Nephron progenitor cell (in vitro differentiated cells): ENCODE results near the gene RASA2.
A peak's percentile ranks its signal among the peaks of the same experiment; 100 is the strongest.

Source experiments
- DNase-seq: peaks from one replicate; pipeline ENCODE4 v3.0.0; 2021
- H3K27ac Mint-ChIP-seq: 2 replicates; pipeline ENCODE4 v1.8.0; 2021; ENCODE audit warnings: mild to moderate bottlenecking, moderate library complexity, mixed read lengths
- H3K27me3 Mint-ChIP-seq: 2 replicates; pipeline ENCODE4 v1.8.0; 2021; ENCODE audit warnings: mild to moderate bottlenecking, low read depth, mixed read lengths; ENCODE audit not compliant: poor library complexity
- H3K36me3 Mint-ChIP-seq: 2 replicates; pipeline ENCODE4 v1.8.0; 2021; ENCODE audit warnings: low read depth, mixed read lengths
- H3K4me1 Mint-ChIP-seq: 2 replicates; pipeline ENCODE4 v1.8.0; 2021; ENCODE audit warnings: mixed read lengths
- H3K4me3 Mint-ChIP-seq: 2 replicates; pipeline ENCODE4 v1.8.0; 2021; ENCODE audit warnings: mild to moderate bottlenecking, moderate library complexity, mixed read lengths
- H3K9me3 Mint-ChIP-seq: 2 replicates; pipeline ENCODE4 v1.8.0; 2021; ENCODE audit warnings: mild to moderate bottlenecking, moderate library complexity, mixed read lengths
- TF ChIP-seq, protein P1 (sequence below): fragments of 200-600 bp; sonication (generic); IDR thresholded peaks from 2 replicates; pipeline ENCODE4 v1.5.0; 2021; ENCODE audit warnings: antibody characterized with exemption

RASA2 gene

DNA sequence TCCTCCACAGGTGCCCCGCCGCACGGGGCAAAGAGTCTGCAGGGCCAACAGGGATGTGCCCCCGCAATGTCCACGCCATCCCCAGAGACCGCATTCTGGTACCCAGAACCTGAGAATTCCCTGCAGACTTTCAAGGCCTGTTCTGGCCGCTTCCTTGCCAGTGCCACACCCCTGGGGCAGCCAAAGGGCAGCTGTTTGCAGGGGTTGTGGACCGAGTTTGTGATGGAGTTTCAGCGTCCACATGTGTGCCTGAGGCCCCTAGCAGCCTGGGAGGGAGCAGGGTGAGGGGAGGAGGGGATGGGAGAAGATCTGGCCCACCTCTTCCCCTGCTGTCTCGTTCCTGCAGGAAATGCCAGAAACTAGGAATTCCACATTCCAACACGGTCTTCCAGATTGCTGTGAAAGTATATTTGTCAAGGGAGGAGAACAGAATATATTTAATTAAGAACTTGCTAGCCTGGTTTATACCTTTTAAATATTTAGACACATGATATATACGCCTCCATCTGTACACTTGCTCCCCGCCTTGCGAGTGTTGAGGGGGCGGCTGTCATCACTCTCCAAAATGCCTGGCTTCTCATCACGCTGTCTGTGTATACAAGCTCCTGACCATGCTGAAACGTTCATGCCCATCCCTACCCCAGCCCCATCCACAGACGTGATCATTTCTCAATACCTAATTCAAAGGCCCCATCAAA lies 31.1 kb upstream of the RASA2 start:
- Mint-ChIP-seq H3K4me3 (no peak overlapping the region), H3K27ac (no peak overlapping the region), H3K4me1 (peaks cover 29% of the 10 kb centered on the region), H3K9me3 (no peaks in the 10 kb centered on the region), H3K36me3 (no peaks in the 10 kb centered on the region), H3K27me3 (peaks cover 13% of the 10 kb centered on the region)
- no peak for DNase-seq
- TF ChIP-seq, protein P1, sequence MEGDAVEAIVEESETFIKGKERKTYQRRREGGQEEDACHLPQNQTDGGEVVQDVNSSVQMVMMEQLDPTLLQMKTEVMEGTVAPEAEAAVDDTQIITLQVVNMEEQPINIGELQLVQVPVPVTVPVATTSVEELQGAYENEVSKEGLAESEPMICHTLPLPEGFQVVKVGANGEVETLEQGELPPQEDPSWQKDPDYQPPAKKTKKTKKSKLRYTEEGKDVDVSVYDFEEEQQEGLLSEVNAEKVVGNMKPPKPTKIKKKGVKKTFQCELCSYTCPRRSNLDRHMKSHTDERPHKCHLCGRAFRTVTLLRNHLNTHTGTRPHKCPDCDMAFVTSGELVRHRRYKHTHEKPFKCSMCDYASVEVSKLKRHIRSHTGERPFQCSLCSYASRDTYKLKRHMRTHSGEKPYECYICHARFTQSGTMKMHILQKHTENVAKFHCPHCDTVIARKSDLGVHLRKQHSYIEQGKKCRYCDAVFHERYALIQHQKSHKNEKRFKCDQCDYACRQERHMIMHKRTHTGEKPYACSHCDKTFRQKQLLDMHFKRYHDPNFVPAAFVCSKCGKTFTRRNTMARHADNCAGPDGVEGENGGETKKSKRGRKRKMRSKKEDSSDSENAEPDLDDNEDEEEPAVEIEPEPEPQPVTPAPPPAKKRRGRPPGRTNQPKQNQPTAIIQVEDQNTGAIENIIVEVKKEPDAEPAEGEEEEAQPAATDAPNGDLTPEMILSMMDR, result no peak

DNA sequence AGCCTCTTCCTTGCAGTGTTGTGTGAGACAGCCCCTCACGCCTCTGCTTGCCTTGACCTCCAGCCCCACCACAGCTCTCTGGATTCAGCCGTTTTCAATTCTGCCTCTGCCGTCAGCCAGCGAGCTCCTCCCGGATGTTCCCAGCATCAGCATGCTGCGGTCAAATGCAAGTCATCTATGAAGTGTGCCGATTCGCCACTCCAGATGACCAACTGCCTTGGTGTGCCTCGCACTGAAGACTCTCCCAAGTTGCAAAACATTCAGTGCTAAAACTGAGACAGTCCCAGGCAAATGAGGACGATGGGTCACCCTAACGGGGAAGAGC lies 30.6 kb upstream of the RASA2 start:
- no peak overlapping the region for H3K4me3 Mint-ChIP-seq
- no peak for DNase-seq
- H3K4me1 Mint-ChIP-seq, result peaks cover 25% of the 10 kb centered on the region
- H3K9me3 Mint-ChIP-seq, result no peaks in the 10 kb centered on the region
- TF ChIP-seq, protein P1, result no peak
- H3K27me3 Mint-ChIP-seq, result peaks cover 13% of the 10 kb centered on the region
- H3K27ac Mint-ChIP-seq, result no peak overlapping the region
- H3K36me3 Mint-ChIP-seq, result no peaks in the 10 kb centered on the region

DNA sequence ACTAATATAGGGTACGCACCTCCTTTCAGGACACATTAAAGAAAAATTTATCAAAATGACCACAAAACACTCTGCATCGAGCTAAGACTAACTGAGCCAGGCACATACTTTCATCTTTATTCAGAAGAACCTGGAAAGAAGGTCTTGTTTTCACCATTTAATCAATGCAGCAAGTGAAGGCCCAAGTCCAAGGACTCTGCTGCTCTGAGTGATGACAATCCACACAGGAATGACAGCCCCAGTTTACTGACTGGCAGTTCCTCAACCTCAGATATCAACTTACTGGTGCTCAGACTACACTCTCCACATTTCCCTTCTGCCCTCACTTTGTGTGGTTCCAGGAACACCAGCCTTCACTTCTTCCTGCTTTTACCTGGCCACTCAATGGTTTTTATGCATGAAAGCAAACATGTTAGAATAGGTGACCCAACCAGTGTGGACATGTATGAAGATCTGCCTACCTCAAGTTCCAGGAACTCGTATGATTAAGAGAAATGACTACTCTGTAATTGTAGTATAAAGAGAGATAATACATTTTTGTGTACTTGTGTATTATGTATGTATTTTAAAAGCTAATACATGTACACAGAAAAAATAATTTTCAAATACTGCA lies 29.1 kb upstream of the RASA2 start:
- no peak overlapping the region for H3K4me3 Mint-ChIP-seq
- no peaks in the 10 kb centered on the region for H3K36me3 Mint-ChIP-seq
- H3K27me3 Mint-ChIP-seq, result peaks cover 13% of the 10 kb centered on the region
- TF ChIP-seq, protein P1, result no peak
- no peak for DNase-seq
- peaks cover 2% of the 10 kb centered on the region for H3K9me3 Mint-ChIP-seq
- peaks cover 28% of the 10 kb centered on the region for H3K4me1 Mint-ChIP-seq
- H3K27ac Mint-ChIP-seq, result no peak overlapping the region

DNA sequence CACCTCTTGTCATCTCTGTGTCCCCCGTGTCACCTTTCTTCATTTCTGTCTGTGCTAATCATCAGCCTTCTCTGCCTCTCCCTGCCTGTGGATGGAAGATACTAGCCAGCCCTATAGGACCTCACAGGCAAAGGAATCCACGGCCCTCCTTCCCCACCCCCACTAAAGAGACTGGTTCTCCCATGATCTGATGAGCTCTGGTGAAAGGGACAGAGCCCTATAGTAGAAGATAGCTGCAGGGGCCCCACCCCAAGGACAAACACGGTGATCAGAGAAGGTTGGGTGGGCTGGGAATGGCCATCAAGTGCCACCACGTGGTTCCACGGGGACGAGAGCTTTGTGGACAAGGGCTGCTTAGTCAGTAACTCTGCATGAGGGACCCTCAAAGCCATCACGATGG lies 27.8 kb upstream of the RASA2 start:
- DNase-seq, result no peak
- Mint-ChIP-seq H3K4me1 (peaks cover 28% of the 10 kb centered on the region), H3K4me3 (no peak overlapping the region), H3K36me3 (no peaks in the 10 kb centered on the region), H3K9me3 (peaks cover 4% of the 10 kb centered on the region), H3K27ac (no peak overlapping the region), H3K27me3 (peaks cover 13% of the 10 kb centered on the region)
- TF ChIP-seq, protein P1, result no peak

DNA sequence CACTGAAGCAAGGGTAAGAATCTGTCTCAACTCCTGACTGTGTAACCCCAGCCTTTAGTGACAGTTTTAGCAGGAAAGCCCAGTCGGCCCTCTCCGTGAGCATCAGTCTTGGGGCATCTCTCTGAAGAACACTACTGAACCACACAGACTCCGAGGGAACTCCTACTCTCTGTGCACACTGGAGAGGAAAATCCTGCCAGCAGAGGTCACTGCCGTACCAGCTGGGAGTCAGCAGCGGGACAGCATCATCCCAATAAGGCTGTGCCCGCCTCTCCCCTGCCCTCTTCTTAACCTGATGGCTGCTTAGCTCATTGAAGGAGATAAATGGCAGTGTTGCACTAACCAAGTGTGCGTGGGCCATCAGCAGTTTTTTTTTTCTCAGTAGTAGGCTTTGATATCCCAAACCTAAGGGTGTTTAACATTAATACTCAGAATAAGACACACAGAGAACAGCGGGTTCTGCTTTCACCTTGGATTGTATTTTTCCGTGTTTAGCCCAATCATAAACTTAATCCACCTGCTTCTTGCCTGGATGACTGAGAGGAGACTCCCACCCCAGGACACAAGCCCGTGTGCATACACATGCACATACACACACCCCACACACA lies 26.6 kb upstream of the RASA2 start:
- Mint-ChIP-seq H3K9me3 (peaks cover 13% of the 10 kb centered on the region), H3K4me1 (peaks cover 16% of the 10 kb centered on the region), H3K36me3 (no peaks in the 10 kb centered on the region), H3K4me3 (no peak overlapping the region), H3K27me3 (peaks cover 18% of the 10 kb centered on the region), H3K27ac (no peak overlapping the region)
- peak; percentile 90 for DNase-seq
- TF ChIP-seq, protein P1, result peak; percentile 89
